HG02588 (cell line): ENCODE data around the gene ANKLE1.
A peak's percentile ranks its signal among the peaks of the same experiment; 100 is the strongest.

Experiments used
- ATAC-seq: cut with Tn5 transposase; IDR thresholded peaks from one replicate; pipeline ENCODE4 v1.9.1; 2021; ENCODE audit warnings: mild to moderate bottlenecking, moderate library complexity; ENCODE audit not compliant: unreplicated experiment

Gene ANKLE1

GRCh38 chr19:17305216-17305516, 23.5 kb downstream of the ANKLE1 start:
- no peak for ATAC-seq

GRCh38 chr19:17305517-17306284, 24.0 kb downstream of the ANKLE1 start, which contains the start of gene MRPL34:
TSS of gene MRPL34 (plus strand) at chr19:17305872. CDS start at chr19:17305893, 21 bp downstream.
- peak; percentile 51 for ATAC-seq

- no peak for ATAC-seq
These were observed 24.6 kb downstream of the ANKLE1 start for GRCh38 chr19:17306285-17306714.

- ATAC-seq = no peak
These were observed 26.2 kb downstream of the ANKLE1 start for GRCh38 chr19:17307876-17308377.

GRCh38 chr19:17309198-17309964, 27.7 kb downstream of the ANKLE1 start, which contains the start of gene DDA1:
TSS of gene DDA1 (plus strand) at chr19:17309563. CDS start at chr19:17309655, 92 bp downstream.
- peak; percentile 56 for ATAC-seq

- no peak for ATAC-seq
These were observed 28.3 kb downstream of the ANKLE1 start for GRCh38 chr19:17309965-17310461.

GRCh38 chr19:17311455-17312188, 29.9 kb downstream of the ANKLE1 start:
- no peak for ATAC-seq

- no peak for ATAC-seq
These were observed 30.8 kb downstream of the ANKLE1 start for GRCh38 chr19:17312189-17313113.

- ATAC-seq = no peak
These were observed 32.4 kb downstream of the ANKLE1 start for GRCh38 chr19:17314007-17314593.

- no peak for ATAC-seq
These were observed 37.3 kb downstream of the ANKLE1 start for GRCh38 chr19:17318966-17319365.

- no peak for ATAC-seq
These were observed 38.0 kb downstream of the ANKLE1 start for GRCh38 chr19:17319473-17320238.

GRCh38 chr19:17320435-17320834, 38.7 kb downstream of the ANKLE1 start:
- no peak for ATAC-seq

- no peak for ATAC-seq
These were observed 40.2 kb downstream of the ANKLE1 start for GRCh38 chr19:17321655-17322489.

- no peak for ATAC-seq
These were observed 41.2 kb downstream of the ANKLE1 start for GRCh38 chr19:17322854-17323253.

GRCh38 chr19:17323300-17323963, 41.7 kb downstream of the ANKLE1 start:
- no peak for ATAC-seq

- ATAC-seq = no peak
These were observed 42.2 kb downstream of the ANKLE1 start for GRCh38 chr19:17323964-17324332.

- ATAC-seq = no peak
These were observed 42.8 kb downstream of the ANKLE1 start for GRCh38 chr19:17324357-17325114.
